CD4-positive, alpha-beta T cell (primary cell): ENCODE results near the gene TTLL1. TPM values are rescaled to one million over a fixed set of nuclear protein-coding genes. Genes with fewer than 3 reads are reported as not detected.

Experiments used
- ATAC-seq: fragments of 200-7000 bp; cut with Tn5 transposase; one replicate; pipeline ENCODE4 v1.10.0; 2022; ENCODE audit warnings: mild to moderate bottlenecking; ENCODE audit not compliant: poor library complexity
- CTCF ChIA-PET: fragments of 350-600 bp; sonication (Branson Sonifier 250); formaldehyde crosslinking; loops from one replicate; lab custom pipeline; 2021; ENCODE audit warnings: antibody characterized with exemption, inconsistent platforms; lab: Charles Lee
- POLR2A ChIA-PET: fragments of 350-600 bp; sonication (Branson Sonifier 250); formaldehyde crosslinking; loops from one replicate; lab custom pipeline; 2021; ENCODE audit warnings: antibody characterized with exemption, inconsistent platforms; lab: Charles Lee
- DNase-seq, 14 experiments: peaks; one replicate each; pipeline ENCODE4 v3.0.0-alpha.2; 2013 to 2020; ENCODE audit warnings: mixed read lengths in 2 of 14
- H3K27ac ChIP-seq, 2 donors: one replicate each; pipeline versions ENCODE4 v1.5.1 to v1.7.0; 2013; ENCODE audit warnings: low read length in 2 of 2, low read depth in 1 of 2, mild to moderate bottlenecking in 1 of 2
- H3K27me3 ChIP-seq, 2 experiments: 1 replicate in 1 of 2; 2 replicates in 1 of 2; pipeline versions ENCODE4 v1.6.1 to v1.7.0; 2013; ENCODE audit warnings: low read length in 2 of 2, control low read depth in 1 of 2, mild to moderate bottlenecking in 1 of 2, moderate library complexity in 1 of 2; ENCODE audit not compliant: insufficient read depth in 2 of 2, control insufficient read depth in 1 of 2
- H3K36me3 ChIP-seq: one replicate; pipeline ENCODE4 v1.6.1; 2013; ENCODE audit warnings: low read length, control low read depth; ENCODE audit not compliant: insufficient read depth
- H3K4me1 ChIP-seq: one replicate; pipeline ENCODE4 v1.6.1; 2013; ENCODE audit warnings: low read length, control low read depth; ENCODE audit not compliant: insufficient read depth
- H3K4me3 ChIP-seq: one replicate; pipeline ENCODE4 v1.5.1; 2013; ENCODE audit warnings: mild to moderate bottlenecking, low read length, moderate library complexity
- H3K9me3 ChIP-seq, 2 experiments: 1 replicate in 1 of 2; 2 replicates in 1 of 2; pipeline versions ENCODE4 v1.6.1 to v1.7.0; 2013; ENCODE audit warnings: low read length in 2 of 2, mild to moderate bottlenecking in 2 of 2, control low read depth in 1 of 2, moderate library complexity in 1 of 2; ENCODE audit not compliant: control insufficient read depth in 1 of 2, insufficient read depth in 1 of 2
- H3K27ac Mint-ChIP-seq: one replicate; pipeline ENCODE4 v1.8.0; 2020; ENCODE audit warnings: mixed read lengths
- H3K27me3 Mint-ChIP-seq: one replicate; pipeline ENCODE4 v1.8.0; 2021; ENCODE audit warnings: mixed read lengths
- H3K36me3 Mint-ChIP-seq: one replicate; pipeline ENCODE4 v1.8.0; 2021; ENCODE audit warnings: low read depth, mixed read lengths
- H3K4me1 Mint-ChIP-seq: one replicate; pipeline ENCODE4 v1.8.0; 2021; ENCODE audit warnings: low read depth, mixed read lengths
- H3K4me3 Mint-ChIP-seq: one replicate; pipeline ENCODE4 v1.8.0; 2020; ENCODE audit warnings: mild to moderate bottlenecking, mixed read lengths
- H3K9me3 Mint-ChIP-seq: one replicate; pipeline ENCODE4 v1.8.0; 2020; ENCODE audit warnings: mixed read lengths
- CTCF ChIP-seq: fragments of 200-600 bp; IDR thresholded peaks from one replicate; pipeline ENCODE4 v1.8.0; 2022; ENCODE audit warnings: antibody characterized with exemption, mild to moderate bottlenecking
- intact Hi-C, 2 experiments: fragments of 100-400 bp; cut with DNase I in 1 of 2; cut with micrococcal nuclease in 1 of 2; formaldehyde crosslinking; loops; one replicate each; pipeline versions ENCODE4 v1.15.1 to v1.9.0; 2023 to 2025; cut with DNase I, micrococcal nuclease
- total RNA-seq, 174 experiments: library from RNA in 2 of 174; stranded (reverse) in 2 of 174; gene quantifications; one replicate each; pipeline ENCODE4 v1.2.3 and lab custom pipeline; 2021 to 2026

The TTLL1 gene
- total RNA-seq, 2 experiments from 2014 or later = 2.6 to 2.8 TPM

GRCh38 chr22:43014869-43015676 lies 74.1 kb downstream of the TTLL1 start, which contains the start of gene PACSIN2:
Gene PACSIN2, minus strand, starts transcription at chr22:43015149. Its CDS starts 103,069 bp downstream, at chr22:42912080.
- no peak for TF ChIP-seq CTCF
- Histone ChIP-seq H3K27ac (peak within 1 kb of the TSS; percentile 75), H3K9me3 (no peaks in the 10 kb centered on the region), H3K4me3 (peak within 1 kb of the TSS; percentile 91), H3K36me3 (no peaks in the 10 kb centered on the region), H3K27me3 (no peaks in the 10 kb centered on the region), H3K4me1 (peaks cover 23% of the 10 kb centered on the region)
- DNase-seq (peak; percentile 97 to 99 (median 99)), ATAC-seq (peak; percentile 97)
- ChIA-PET POLR2A (interaction anchor here (0.6 to 2.0 kb wide), 15 partner anchors 9 to 401 kb away, joined by 3 to 16 read pairs (median 4); partner anchors contain the start of genes BIK and POLDIP3), CTCF (interaction anchor here (0.6 to 1.5 kb wide), 2 partner anchors 19 to 35 kb away, joined by 3 to 6 read pairs; no protein-coding TSS in a partner anchor)
- Mint-ChIP-seq H3K27ac (peak within 1 kb of the TSS; percentile 98), H3K9me3 (no peaks in the 10 kb centered on the region), H3K4me3 (peak within 1 kb of the TSS; percentile 99), H3K27me3 (no peaks in the 10 kb centered on the region), H3K4me1 (peaks cover 38% of the 10 kb centered on the region), H3K36me3 (peaks cover 9% of the 10 kb centered on the region)
- intact Hi-C loops = loop anchor here (1.0 to 10.0 kb wide), 5 partner anchors 130 to 1480 kb away; partner anchors contain the start of genes ARFGAP3 (in 2 of the 2), MCAT (in 1 of the 2), RTL6 (in 1 of the 2) and TTLL12 (in 1 of the 2)

GRCh38 chr22:43014316-43014868 lies 74.8 kb downstream of the TTLL1 start:
- DNase-seq = peak in 11 of 14 experiments; percentile 11 to 71 (median 34)
- CTCF ChIA-PET = interaction anchor here (0.6 kb wide), 1 partner anchor 78 kb away, joined by 3 read pairs; no protein-coding TSS in a partner anchor
- no peak for TF ChIP-seq CTCF
- H3K36me3 ChIP-seq = no peaks in the 10 kb centered on the region
- ATAC-seq = peak; percentile 11
- peak overlapping the region; percentile 91 for H3K4me3 ChIP-seq
- H3K4me1 ChIP-seq = peaks cover 23% of the 10 kb centered on the region
- no peaks in the 10 kb centered on the region for H3K27me3 ChIP-seq
- Mint-ChIP-seq H3K27me3 (no peaks in the 10 kb centered on the region), H3K4me3 (peak overlapping the region; percentile 98), H3K9me3 (no peaks in the 10 kb centered on the region), H3K27ac (peak overlapping the region; percentile 98), H3K36me3 (peaks cover 9% of the 10 kb centered on the region), H3K4me1 (peaks cover 42% of the 10 kb centered on the region)
- intact Hi-C loops = loop anchor here in 1 of 2 experiments (1.0 to 10.0 kb wide), 4 partner anchors 130 to 1480 kb away; partner anchors contain the start of genes ARFGAP3, MCAT, RTL6 and TTLL12
- H3K9me3 ChIP-seq = no peaks in the 10 kb centered on the region
- peak overlapping the region in 1 of 2 donors; percentile 44 for H3K27ac ChIP-seq
- POLR2A ChIA-PET = interaction anchor here (0.8 to 2.0 kb wide), 10 partner anchors 8 to 173 kb away, joined by 3 to 16 read pairs (median 4); partner anchors contain the start of gene BIK
